Endothelial cell of umbilical vein (primary cell): Measurements from ENCODE around the gene SLC39A11. TPM values are rescaled to one million over a fixed set of nuclear protein-coding genes. Genes with fewer than 3 reads are reported as not detected.

Experiments used
- BruUV-seq: library from RNA; stranded (reverse); fragments of 400-500 nt; replicated peaks from 2 replicates; lab custom pipeline; 2021; lab: Mats Ljungman, UMichigan
- CTCF ChIA-PET: fragments of 300-600, 350-600 bp; sonication (Branson Sonifier 250); formaldehyde crosslinking; loops from one replicate; lab custom pipeline; 2021; ENCODE audit warnings: antibody characterized with exemption, inconsistent platforms; lab: Charles Lee
- POLR2A ChIA-PET: fragments of 300-600, 350-600 bp; sonication (Branson Sonifier 250); formaldehyde crosslinking; loops from one replicate; lab custom pipeline; 2021; ENCODE audit warnings: antibody characterized with exemption, inconsistent platforms; lab: Charles Lee
- DNase-seq: peaks from one replicate; pipeline ENCODE4 v3.0.0-alpha.2; 2011; ENCODE audit warnings: low read depth, low spot score
- FAIRE-seq: peaks from 2 replicates; lab custom pipeline; 2011; peaks lifted over from hg19 to GRCh38; lab: Jason Lieb, UNC
- H2AFZ ChIP-seq: 2 replicates; pipeline ENCODE4 v1.6.0; 2012; ENCODE audit warnings: low read depth, low read length, control low read depth, inconsistent platforms
- H3K27ac ChIP-seq: 2 replicates; pipeline ENCODE4 v1.5.1; 2011; ENCODE audit warnings: low read depth, mild to moderate bottlenecking, control low read depth, low read length, moderate library complexity; ENCODE audit not compliant: insufficient read depth
- H3K27me3 ChIP-seq, 2 experiments: 2 replicates each; pipeline versions ENCODE4 v1.6.0 to v1.6.1; 2011; ENCODE audit warnings: low read length in 2 of 2, mixed read lengths in 1 of 2; ENCODE audit not compliant: control insufficient read depth in 2 of 2, insufficient read depth in 2 of 2
- H3K36me3 ChIP-seq, 2 experiments: 2 replicates in 1 of 2; 3 replicates in 1 of 2; pipeline ENCODE4 v1.5.1; 2011; ENCODE audit warnings: low read length in 2 of 2, mild to moderate bottlenecking in 1 of 2, moderate library complexity in 1 of 2; ENCODE audit not compliant: control insufficient read depth in 2 of 2, insufficient read depth in 2 of 2; ENCODE audit errors: extremely low read depth in 1 of 2
- H3K4me1 ChIP-seq: 3 replicates; pipeline ENCODE4 v1.5.1; 2011; ENCODE audit warnings: mild to moderate bottlenecking, low read length; ENCODE audit not compliant: control insufficient read depth, insufficient read depth; ENCODE audit errors: extremely low read depth
- H3K4me2 ChIP-seq: 2 replicates; pipeline ENCODE4 v1.6.1; 2011; ENCODE audit warnings: low read length, control low read depth, mixed read lengths; ENCODE audit not compliant: insufficient read depth
- H3K4me3 ChIP-seq, 3 experiments: fragments of 200-600 bp in 1 of 3; sonication (generic), shearing (Covaris generic) in 1 of 3; replicated peaks in 1 of 3; 2 replicates each; pipeline ENCODE4 v1.5.1; 2011 to 2016; ENCODE audit warnings: control low read depth in 3 of 3, low read length in 3 of 3, mild to moderate bottlenecking in 2 of 3, inconsistent platforms in 1 of 3, low read depth in 1 of 3, moderate library complexity in 1 of 3; ENCODE audit not compliant: insufficient read depth in 1 of 3
- H3K79me2 ChIP-seq: 2 replicates; pipeline ENCODE4 v1.6.0; 2012; ENCODE audit warnings: low read length, inconsistent platforms; ENCODE audit not compliant: control insufficient read depth, insufficient read depth
- H3K9ac ChIP-seq: replicated peaks from 2 replicates; pipeline ENCODE3; 2011; ENCODE audit warnings: low read length, control low read depth; ENCODE audit not compliant: insufficient read depth; ENCODE audit errors: extremely low read depth
- H3K9me1 ChIP-seq: replicated peaks from 3 replicates; pipeline ENCODE4 v1.6.0; 2011; ENCODE audit warnings: mild to moderate bottlenecking, low read length; ENCODE audit not compliant: control insufficient read depth, insufficient read depth; ENCODE audit errors: extremely low read depth
- H3K9me3 ChIP-seq: replicated peaks from 2 replicates; pipeline ENCODE4 v1.5.1; 2012; ENCODE audit warnings: low read length, inconsistent platforms; ENCODE audit not compliant: control insufficient read depth, insufficient read depth
- H4K20me1 ChIP-seq: replicated peaks from 2 replicates; pipeline ENCODE3; 2011; ENCODE audit warnings: mild to moderate bottlenecking, low read length; ENCODE audit not compliant: control insufficient read depth, insufficient read depth; ENCODE audit errors: extremely low read depth
- CTCF ChIP-seq, 2 donors: IDR thresholded peaks; 1 replicate in 1 of 2; 2 replicates in 1 of 2; pipeline ENCODE4 v1.5.1; 2011; ENCODE audit warnings: low read length in 2 of 2, mild to moderate bottlenecking in 2 of 2, moderate library complexity in 2 of 2, control low read depth in 1 of 2, inconsistent platforms in 1 of 2, low read depth in 1 of 2; ENCODE audit not compliant: insufficient read depth in 1 of 2; ENCODE audit errors: extremely low read depth in 1 of 2
- EZH2 ChIP-seq: IDR thresholded peaks from 2 replicates; pipeline ENCODE4 v1.6.1; 2012; ENCODE audit warnings: borderline replicate concordance, low read depth, mild to moderate bottlenecking, moderate library complexity, low read length, inconsistent platforms; ENCODE audit not compliant: severe bottlenecking
- FOS ChIP-seq: IDR thresholded peaks from 2 replicates; pipeline ENCODE4 v1.6.1; 2011; ENCODE audit warnings: mild to moderate bottlenecking, low read length, moderate library complexity, borderline replicate concordance; ENCODE audit not compliant: insufficient read depth
- GATA2 ChIP-seq: IDR thresholded peaks from 2 replicates; pipeline ENCODE4 v1.7.0; 2011; ENCODE audit warnings: low read depth, mild to moderate bottlenecking, moderate library complexity, mixed read lengths, low read length; ENCODE audit not compliant: insufficient read length, insufficient read depth
- JUN ChIP-seq: IDR thresholded peaks from 2 replicates; pipeline ENCODE4 v1.6.1; 2011; ENCODE audit warnings: borderline replicate concordance, low read depth; ENCODE audit not compliant: insufficient read length, insufficient read depth
- MAX ChIP-seq: IDR thresholded peaks from 2 replicates; pipeline ENCODE4 v1.6.1; 2011; ENCODE audit not compliant: insufficient read depth, insufficient read length
- MYC ChIP-seq: IDR thresholded peaks from one replicate; pipeline ENCODE4 v1.6.1; 2011; ENCODE audit warnings: mild to moderate bottlenecking, low read depth, low read length
- POLR2A ChIP-seq: IDR thresholded peaks from 2 replicates; pipeline ENCODE4 v1.6.1; 2012; ENCODE audit warnings: low read depth, mild to moderate bottlenecking, control low read depth, low read length
- POLR2AphosphoS5 ChIP-seq: IDR thresholded peaks from 2 replicates; pipeline ENCODE4 v1.6.1; 2012; ENCODE audit warnings: low read depth, mild to moderate bottlenecking, control low read depth, low read length, moderate library complexity; ENCODE audit not compliant: insufficient read depth
- dilution Hi-C: fragments of 300-500 bp; cut with MboI; formaldehyde crosslinking; loops from one replicate; pipeline ENCODE4 v1.15.0; 2019; ENCODE audit warnings: low sequenced_read_pairs; ENCODE audit not compliant: extremely low pct_ligation_motif_present
- intact Hi-C: fragments of 100-400 bp; cut with micrococcal nuclease; formaldehyde crosslinking; loops from one replicate; pipeline ENCODE4 v1.10.0; 2022
- polyA plus RNA-seq, 4 experiments: library from polyadenylated mRNA; depleted of rRNA in 3 of 4; stranded (reverse) in 3 of 4; unstranded in 1 of 4; fragments of >200 nt; gene quantifications; 2 replicates each; pipeline versions ENCODE4 v1.2.1 to v1.2.3, GENCODE V29; 2011 to 2012; ENCODE audit warnings: missing spikeins in 1 of 4
- total RNA-seq: library from RNA; stranded (reverse); gene quantifications from 2 replicates; pipeline ENCODE4 v1.2.3, GENCODE V29; 2021

The SLC39A11 gene
- total and polyA plus RNA-seq, 2 donors (not counting 3 experiments of a cell fraction or from before 2014, with no cell fraction given): 8.1 to 11.9 TPM

GRCh38 chr17:72921347-72922054 is 171.0 kb downstream of the SLC39A11 start:
- BruUV-seq: no TSS peak
- Histone ChIP-seq H3K9ac (no peak overlapping the region), H4K20me1 (no peaks in the 10 kb centered on the region), H3K27me3 (no peaks in the 10 kb centered on the region), H2AFZ (no peak overlapping the region), H3K4me1 (no peaks in the 10 kb centered on the region), H3K4me3 (no peak overlapping the region), H3K27ac (no peak overlapping the region), H3K9me1 (no peaks in the 10 kb centered on the region), H3K4me2 (no peak overlapping the region), H3K9me3 (no peaks in the 10 kb centered on the region), H3K36me3 (no peaks in the 10 kb centered on the region), H3K79me2 (no peaks in the 10 kb centered on the region)
- FAIRE-seq: no peak
- ChIA-PET POLR2A (no interaction called here), CTCF (interaction anchor here (0.7 to 1.2 kb wide), 2 partner anchors 9 to 65 kb away, joined by 3 read pairs; no protein-coding TSS in a partner anchor)
- dilution Hi-C loops: no loop called here
- no peak for TF ChIP-seq CTCF (IDR thresholded peaks at IDR 0.05; ENCODE audit: extremely low read depth in 1 of 2, insufficient read depth in 1 of 2, low read depth in 1 of 2, low read length in 2 of 2)
- no peak for TF ChIP-seq POLR2A
- no peak for TF ChIP-seq EZH2
- no peak for TF ChIP-seq FOS
- no peak for TF ChIP-seq JUN
- DNase-seq: no peak
- intact Hi-C loops: no loop called here

- CTCF ChIA-PET: no interaction called here
- no TSS peak for BruUV-seq
- no peaks in the 10 kb centered on the region for H3K9me1 ChIP-seq
- H4K20me1 ChIP-seq: no peaks in the 10 kb centered on the region
- H3K9ac ChIP-seq: no peak overlapping the region
- no peak overlapping the region for H3K4me2 ChIP-seq
- DNase-seq: no peak
- no peaks in the 10 kb centered on the region for H3K79me2 ChIP-seq
- no peaks in the 10 kb centered on the region for H3K27me3 ChIP-seq
- H3K9me3 ChIP-seq: no peaks in the 10 kb centered on the region
- no peak for FAIRE-seq
- no peak overlapping the region for H3K27ac ChIP-seq
- no peaks in the 10 kb centered on the region for H3K36me3 ChIP-seq
- dilution Hi-C loops (no loop called here), intact Hi-C loops (no loop called here)
- POLR2A ChIA-PET: no interaction called here
- H2AFZ ChIP-seq: no peak overlapping the region
- no peak overlapping the region for H3K4me3 ChIP-seq
- H3K4me1 ChIP-seq: no peaks in the 10 kb centered on the region
- TF ChIP-seq FOS (no peak), MAX (no peak), POLR2AphosphoS5 (no peak), JUN (no peak), POLR2A (no peak), EZH2 (no peak), GATA2 (no peak), CTCF (IDR thresholded peaks at IDR 0.05; ENCODE audit: extremely low read depth in 1 of 2, insufficient read depth in 1 of 2, low read depth in 1 of 2, low read length in 2 of 2) (no peak), MYC (no peak)
These were observed 172.0 kb downstream of the SLC39A11 start for GRCh38 chr17:72920513-72920912.
